Measurements from ENCODE around the gene BDNF. TPM values are rescaled to one million over a fixed set of nuclear protein-coding genes. Genes with fewer than 3 reads are reported as not detected.

Gene BDNF
- total RNA-seq, 1 donor from 2014 or later, result 0.25 TPM

DNA sequence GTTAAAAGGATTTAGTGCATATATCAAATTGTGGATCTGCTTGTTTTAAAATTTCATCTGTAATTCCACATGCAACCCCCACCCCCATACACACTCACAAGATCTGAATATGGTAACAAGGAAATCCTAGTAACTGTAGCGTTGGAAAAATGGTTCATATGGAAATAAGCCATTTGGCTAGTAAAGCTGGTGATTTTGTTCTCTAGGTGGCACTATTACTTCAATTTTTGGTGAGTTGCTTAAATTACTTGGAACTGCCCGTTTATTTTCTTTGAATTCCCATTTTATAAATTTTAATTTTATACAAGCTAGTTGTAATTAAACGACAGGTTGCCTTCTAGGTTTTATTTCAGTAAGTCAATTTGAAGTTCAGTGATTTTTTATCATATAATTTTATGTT is 5.3 kb downstream of the BDNF start:
- TF ChIP-seq, protein P1, sequence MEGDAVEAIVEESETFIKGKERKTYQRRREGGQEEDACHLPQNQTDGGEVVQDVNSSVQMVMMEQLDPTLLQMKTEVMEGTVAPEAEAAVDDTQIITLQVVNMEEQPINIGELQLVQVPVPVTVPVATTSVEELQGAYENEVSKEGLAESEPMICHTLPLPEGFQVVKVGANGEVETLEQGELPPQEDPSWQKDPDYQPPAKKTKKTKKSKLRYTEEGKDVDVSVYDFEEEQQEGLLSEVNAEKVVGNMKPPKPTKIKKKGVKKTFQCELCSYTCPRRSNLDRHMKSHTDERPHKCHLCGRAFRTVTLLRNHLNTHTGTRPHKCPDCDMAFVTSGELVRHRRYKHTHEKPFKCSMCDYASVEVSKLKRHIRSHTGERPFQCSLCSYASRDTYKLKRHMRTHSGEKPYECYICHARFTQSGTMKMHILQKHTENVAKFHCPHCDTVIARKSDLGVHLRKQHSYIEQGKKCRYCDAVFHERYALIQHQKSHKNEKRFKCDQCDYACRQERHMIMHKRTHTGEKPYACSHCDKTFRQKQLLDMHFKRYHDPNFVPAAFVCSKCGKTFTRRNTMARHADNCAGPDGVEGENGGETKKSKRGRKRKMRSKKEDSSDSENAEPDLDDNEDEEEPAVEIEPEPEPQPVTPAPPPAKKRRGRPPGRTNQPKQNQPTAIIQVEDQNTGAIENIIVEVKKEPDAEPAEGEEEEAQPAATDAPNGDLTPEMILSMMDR (IDR thresholded peaks at IDR 0.05), result no peak
- no peak for TF ChIP-seq POLR2A (IDR thresholded peaks at IDR 0.05)
- no peak for TF ChIP-seq POLR2AphosphoS5 (IDR thresholded peaks at IDR 0.05; ENCODE audit: insufficient read depth in 1 of 2, low read depth in 1 of 2)
- Histone ChIP-seq H3K27me3 (no peaks in the 10 kb centered on the region), H3K4me1 (peaks cover 14% of the 10 kb centered on the region), H3K9me3 (no peaks in the 10 kb centered on the region), H3K36me3 (no peaks in the 10 kb centered on the region), H3K4me3 (no peak overlapping the region), H3K27ac (no peak overlapping the region)
- intact Hi-C loops (cut with DNase I), result loop anchor here (10.0 kb wide), 1 partner anchor 840 kb away; no protein-coding TSS in a partner anchor
- DNase-seq (ENCODE audit: extremely low spot score in 2 of 2), result no peak

DNA sequence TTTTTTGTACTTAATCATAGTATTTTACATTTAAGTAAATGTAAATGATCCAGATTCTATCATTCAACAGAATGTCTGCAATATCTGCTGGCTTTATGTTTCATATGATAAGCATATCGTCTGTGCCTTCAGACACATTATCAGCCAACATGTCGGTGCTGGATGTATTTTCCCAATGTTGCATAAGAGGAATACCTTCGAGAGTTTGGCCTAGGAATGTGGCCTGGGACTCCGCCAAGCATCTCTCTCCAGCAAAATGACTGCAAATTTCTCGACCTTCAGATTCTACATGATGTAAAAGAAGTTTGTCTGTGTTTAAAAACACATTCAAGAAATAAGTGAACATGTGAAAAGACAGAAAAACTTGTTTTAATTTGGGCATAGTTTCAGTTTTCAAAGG is 6.9 kb downstream of the BDNF start:
- H3K36me3 ChIP-seq, result no peaks in the 10 kb centered on the region
- H3K9me3 ChIP-seq, result no peaks in the 10 kb centered on the region
- H3K4me3 ChIP-seq, result no peak overlapping the region
- intact Hi-C loops (cut with DNase I), result loop anchor here (10.0 kb wide), 1 partner anchor 841 kb away; no protein-coding TSS in a partner anchor
- H3K27me3 ChIP-seq, result no peaks in the 10 kb centered on the region
- TF ChIP-seq, protein P1 (IDR thresholded peaks at IDR 0.05), result no peak
- TF ChIP-seq POLR2A (IDR thresholded peaks at IDR 0.05), result no peak
- no peak for TF ChIP-seq POLR2AphosphoS5 (IDR thresholded peaks at IDR 0.05; ENCODE audit: insufficient read depth in 1 of 2, low read depth in 1 of 2)
- peaks cover under 1% of the 10 kb centered on the region for H3K4me1 ChIP-seq
- no peak overlapping the region for H3K27ac ChIP-seq
- no peak for DNase-seq (ENCODE audit: extremely low spot score in 2 of 2)

DNA sequence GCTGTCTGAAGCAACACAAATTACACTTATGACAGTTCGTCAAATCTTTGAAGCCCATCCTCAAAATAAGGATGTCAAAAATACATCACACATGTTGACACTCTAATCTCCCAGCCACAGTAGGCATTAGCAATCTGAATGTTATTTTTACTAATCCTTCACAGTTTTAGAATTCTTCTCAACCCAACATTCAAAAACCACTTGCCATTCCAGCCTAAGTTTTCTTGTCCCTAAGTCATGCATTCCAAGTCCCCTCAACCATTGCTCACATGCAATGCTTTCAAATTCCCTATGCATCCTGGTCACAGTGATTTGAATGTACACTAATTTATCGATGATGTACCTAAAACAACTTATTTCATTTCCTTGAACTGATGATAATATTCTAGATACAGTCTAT is 7.5 kb downstream of the BDNF start:
- DNase-seq (ENCODE audit: extremely low spot score in 2 of 2), result no peak
- no peaks in the 10 kb centered on the region for H3K9me3 ChIP-seq
- intact Hi-C loops (cut with DNase I), result loop anchor here (10.0 kb wide), 1 partner anchor 842 kb away; no protein-coding TSS in a partner anchor
- no peak overlapping the region for H3K27ac ChIP-seq
- H3K36me3 ChIP-seq, result no peaks in the 10 kb centered on the region
- H3K4me1 ChIP-seq, result no peaks in the 10 kb centered on the region
- H3K27me3 ChIP-seq, result no peaks in the 10 kb centered on the region
- TF ChIP-seq, protein P1 (IDR thresholded peaks at IDR 0.05), result no peak
- no peak for TF ChIP-seq POLR2AphosphoS5 (IDR thresholded peaks at IDR 0.05; ENCODE audit: insufficient read depth in 1 of 2, low read depth in 1 of 2)
- TF ChIP-seq POLR2A (IDR thresholded peaks at IDR 0.05), result no peak
- H3K4me3 ChIP-seq, result no peak overlapping the region

DNA sequence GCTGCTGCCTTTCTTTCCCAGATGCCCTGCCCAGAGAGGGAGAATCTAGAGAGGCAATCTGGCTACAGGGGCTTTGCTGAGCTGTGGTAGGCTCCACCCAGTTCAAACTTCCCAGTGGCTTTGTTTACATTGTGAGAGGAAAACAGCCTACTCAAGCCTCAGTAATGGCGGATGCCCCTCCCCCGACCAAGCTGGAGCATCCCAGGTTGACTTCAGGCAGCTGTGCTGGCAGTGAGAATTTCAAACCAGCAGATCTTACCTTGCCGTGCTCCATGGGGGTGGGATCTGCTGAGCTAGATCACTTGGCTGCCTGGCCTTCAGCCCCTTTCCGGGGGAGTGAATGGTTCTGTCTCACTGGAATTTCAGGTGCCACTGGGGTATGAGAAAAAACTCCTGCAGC is 12.2 kb downstream of the BDNF start:
- Histone ChIP-seq H3K4me3 (no peak overlapping the region), H3K27ac (no peak overlapping the region), H3K36me3 (no peaks in the 10 kb centered on the region), H3K27me3 (no peaks in the 10 kb centered on the region), H3K9me3 (no peaks in the 10 kb centered on the region), H3K4me1 (no peaks in the 10 kb centered on the region)
- TF ChIP-seq POLR2AphosphoS5 (IDR thresholded peaks at IDR 0.05; ENCODE audit: insufficient read depth in 1 of 2, low read depth in 1 of 2), result no peak
- TF ChIP-seq, protein P1 (IDR thresholded peaks at IDR 0.05), result no peak
- TF ChIP-seq POLR2A (IDR thresholded peaks at IDR 0.05), result no peak
- intact Hi-C loops (cut with DNase I), result no loop called here
- no peak for DNase-seq (ENCODE audit: extremely low spot score in 2 of 2)

DNA sequence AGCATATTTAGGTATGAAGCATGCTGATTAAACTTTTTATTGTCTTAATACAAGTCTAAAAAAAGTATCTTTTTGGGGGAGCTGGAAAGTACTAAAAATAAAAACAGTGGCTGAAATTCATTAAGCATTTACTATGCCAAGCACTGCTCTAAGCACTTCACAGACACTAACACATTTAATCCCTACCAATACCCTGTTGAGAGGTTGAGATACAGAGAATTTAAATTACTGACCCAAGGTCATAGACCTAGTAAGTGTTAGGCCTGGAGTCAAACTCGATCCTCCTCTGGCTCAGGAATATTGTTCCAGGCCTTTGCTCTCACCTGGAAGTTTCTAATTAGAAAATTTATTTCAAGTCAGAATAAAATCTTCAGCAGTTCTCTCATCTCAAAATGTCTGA is 18.6 kb downstream of the BDNF start:
- intact Hi-C loops (cut with DNase I), result no loop called here

More for the DNA sequence above, 18.6 kb downstream of the BDNF start:
- Histone ChIP-seq H3K36me3 (no peaks in the 10 kb centered on the region), H3K4me3 (no peak overlapping the region), H3K4me1 (no peaks in the 10 kb centered on the region), H3K27ac (no peak overlapping the region), H3K9me3 (no peaks in the 10 kb centered on the region), H3K27me3 (no peaks in the 10 kb centered on the region)
- DNase-seq (ENCODE audit: extremely low spot score in 2 of 2), result no peak
- TF ChIP-seq, protein P1 (IDR thresholded peaks at IDR 0.05), result no peak
- no peak for TF ChIP-seq POLR2AphosphoS5 (IDR thresholded peaks at IDR 0.05; ENCODE audit: insufficient read depth in 1 of 2, low read depth in 1 of 2)
- no peak for TF ChIP-seq POLR2A (IDR thresholded peaks at IDR 0.05)
